ENCODE results near the gene TRIM33.

TRIM33 gene

DNA sequence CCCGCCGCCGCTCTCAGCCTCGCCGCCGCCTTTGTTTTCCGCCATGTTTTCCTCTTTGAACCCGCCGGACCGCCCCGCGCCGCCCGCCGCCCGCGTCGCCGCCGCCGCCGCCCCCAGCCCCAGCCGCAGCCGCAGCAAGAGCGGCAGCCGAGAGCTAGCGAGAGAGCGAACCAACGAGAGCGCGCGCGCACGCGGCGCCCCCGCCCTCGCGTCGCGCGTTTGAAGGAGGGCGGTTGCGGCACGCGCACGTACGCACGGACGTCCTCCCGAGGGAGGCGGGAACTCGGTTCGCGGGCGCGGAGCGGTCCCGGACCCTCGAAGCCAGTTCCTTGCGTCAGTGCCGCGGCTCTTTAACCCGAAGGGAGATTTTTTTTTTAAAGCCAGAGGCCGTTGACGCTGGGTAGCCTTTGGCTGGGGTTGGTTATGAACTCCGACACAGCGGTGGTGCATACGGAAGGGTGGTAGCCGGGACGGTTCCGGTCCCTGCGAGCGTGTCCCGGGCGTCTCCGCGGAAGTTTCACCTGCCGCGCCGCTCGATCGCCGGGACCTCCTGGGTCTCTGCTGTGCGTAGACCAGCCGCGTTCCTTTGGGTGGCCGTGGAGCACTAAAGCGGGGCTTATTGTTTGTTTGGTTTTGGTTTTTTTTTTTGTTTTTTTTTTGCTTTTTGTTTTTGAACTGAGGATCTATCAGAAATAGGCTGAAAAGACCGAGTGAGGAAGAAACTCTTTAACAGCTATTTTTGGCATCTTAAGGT lies at the start of gene TRIM33:
Gene TRIM33 (minus strand): TSS at position 172 of the 754 bp plus-strand sequence. CDS start 127 bp downstream, at position 45.
- peak in 55 of 56 donors; percentile 41 to 94 (median 84) for DNase-seq

DNA sequence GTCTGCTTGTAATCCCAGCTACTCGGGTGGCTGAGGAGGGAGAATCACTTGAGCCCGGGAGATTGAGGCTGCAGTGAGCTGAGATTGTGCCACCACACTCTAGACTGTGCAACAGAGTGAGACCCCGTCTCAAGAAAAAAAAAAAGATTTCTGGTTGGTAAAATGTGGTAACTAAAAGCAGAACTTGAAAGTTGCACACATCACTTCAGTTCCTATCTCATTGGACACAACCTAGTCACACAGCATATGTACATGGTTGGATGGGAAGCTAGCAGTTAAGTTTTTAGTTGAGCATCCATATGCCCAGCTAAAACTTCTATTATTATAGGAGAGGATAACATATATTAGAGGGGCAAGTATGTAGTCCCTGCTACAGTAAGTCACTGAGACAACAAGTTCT lies 48.4 kb upstream of the TRIM33 start:
- DNase-seq: no peak

DNA sequence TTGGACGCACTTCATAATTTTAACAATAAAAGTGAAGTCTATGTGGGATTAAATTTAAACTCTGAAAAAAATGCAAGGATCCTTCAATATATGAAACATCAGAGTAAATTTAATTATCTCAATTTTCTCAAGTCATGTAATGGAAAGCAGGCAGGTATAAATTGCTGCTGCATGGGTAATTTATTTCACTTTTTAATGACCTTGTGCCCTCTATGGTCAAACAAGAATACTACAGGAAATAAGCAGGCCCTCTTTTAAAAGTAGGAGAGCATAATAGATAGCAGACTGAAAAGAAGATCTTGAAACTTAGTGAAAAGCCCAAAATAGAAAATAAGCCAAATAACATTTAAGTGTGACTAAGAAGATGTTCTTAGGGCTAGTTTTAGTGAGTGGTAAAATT lies 47.5 kb upstream of the TRIM33 start:
- no peak for DNase-seq

DNA sequence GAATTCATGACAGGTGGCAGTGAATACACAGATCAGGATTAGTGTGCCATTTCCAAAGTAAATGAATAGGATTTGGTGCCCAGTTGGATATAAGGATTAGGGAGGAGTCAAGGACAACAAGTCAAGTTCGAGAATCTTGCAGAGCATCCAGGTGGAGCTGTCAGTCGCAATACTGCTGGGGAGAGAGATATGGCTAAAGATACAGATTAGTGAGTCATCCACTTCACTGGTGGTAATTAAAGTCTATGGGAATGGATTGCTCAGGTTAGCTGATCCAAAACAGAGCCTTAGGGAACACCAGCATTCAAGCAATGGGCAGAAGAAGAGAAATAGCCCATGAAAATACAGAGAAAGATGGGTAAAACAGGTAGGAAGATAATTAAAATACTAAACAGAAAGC lies 43.6 kb upstream of the TRIM33 start:
- no peak for DNase-seq

DNA sequence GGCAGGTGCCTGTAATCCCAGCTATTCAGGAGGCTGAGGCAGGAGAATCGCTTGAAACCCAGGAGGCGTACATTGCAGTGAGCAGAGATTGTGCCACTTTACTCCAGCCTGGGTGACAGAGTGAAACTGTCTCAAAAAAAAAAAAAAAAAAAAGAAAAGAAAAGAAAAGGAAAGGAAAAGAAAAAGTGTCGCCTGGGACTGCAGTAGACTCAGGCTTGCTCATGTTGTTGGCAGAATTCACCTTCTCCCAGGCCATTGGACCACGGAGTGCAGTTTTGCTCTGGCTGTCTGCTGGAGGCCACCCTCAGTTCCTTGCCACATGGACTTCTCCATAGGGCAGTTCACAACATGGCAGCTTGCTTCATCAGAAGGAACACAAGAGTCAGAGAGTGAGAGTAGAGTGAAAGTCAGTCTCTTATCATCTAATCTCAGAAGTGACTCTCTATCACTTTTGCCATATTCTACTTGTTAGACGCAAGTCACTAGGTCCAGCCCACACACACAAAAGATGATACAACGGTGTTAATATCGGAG lies 41.2 kb upstream of the TRIM33 start:
- no peak for DNase-seq

DNA sequence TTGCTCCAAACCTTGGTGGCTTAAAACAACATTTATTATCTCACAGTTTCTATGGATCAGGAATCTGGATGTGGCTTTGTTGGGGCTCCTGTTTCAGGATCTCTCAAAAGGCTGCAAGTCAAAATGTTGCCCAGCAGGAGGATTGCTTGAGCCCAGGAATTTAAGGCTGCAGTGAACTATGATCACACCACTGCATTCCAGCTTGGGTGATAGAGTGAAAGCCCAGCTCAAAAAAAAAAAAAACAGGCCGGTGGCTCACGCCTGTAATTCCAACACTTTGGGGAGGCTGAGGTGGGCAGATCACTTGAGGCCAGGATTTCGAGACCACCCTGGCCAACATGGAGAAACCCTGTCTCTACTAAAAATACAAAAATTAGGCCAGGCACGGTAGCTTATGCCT lies 40.4 kb upstream of the TRIM33 start:
- DNase-seq: no peak

DNA sequence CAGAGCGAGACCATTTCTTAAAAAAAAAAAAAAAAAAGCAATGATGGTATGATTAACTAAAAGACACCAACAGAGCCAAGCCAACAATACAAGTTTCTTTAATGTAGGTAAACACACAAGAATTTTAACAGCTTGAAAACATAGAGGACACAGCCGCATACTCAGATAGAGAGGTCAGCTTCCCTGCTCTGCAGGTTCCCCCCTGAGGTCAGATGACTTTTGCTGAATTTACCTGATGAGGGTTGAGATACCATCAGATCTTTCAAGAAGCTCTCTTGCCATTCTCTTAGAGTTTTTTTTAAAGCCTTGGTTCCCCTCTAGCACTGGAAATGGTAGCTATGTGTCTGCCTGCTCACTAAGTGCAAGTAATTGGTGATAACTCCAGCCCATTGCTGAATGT lies 39.3 kb upstream of the TRIM33 start:
- DNase-seq: no peak

DNA sequence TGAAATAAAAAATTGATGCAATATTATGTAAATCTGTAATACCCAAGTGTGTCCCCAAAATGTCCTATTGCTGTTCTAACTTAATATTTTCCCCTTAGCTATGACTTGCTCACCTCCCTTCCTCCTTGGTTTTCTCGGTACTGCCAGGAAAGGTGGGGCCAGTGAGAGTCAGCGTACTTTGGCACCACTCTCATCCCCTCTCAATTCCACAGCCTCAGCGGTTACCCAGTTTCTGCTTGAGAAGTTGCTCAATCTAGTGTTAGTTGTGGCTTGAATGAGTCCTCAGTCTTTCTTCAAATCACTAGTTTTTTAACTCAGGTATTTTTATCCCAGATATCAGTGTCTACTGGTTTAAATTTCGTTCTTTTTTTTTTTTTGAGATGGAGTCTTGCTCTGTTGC lies 38.1 kb upstream of the TRIM33 start:
- DNase-seq: no peak

DNA sequence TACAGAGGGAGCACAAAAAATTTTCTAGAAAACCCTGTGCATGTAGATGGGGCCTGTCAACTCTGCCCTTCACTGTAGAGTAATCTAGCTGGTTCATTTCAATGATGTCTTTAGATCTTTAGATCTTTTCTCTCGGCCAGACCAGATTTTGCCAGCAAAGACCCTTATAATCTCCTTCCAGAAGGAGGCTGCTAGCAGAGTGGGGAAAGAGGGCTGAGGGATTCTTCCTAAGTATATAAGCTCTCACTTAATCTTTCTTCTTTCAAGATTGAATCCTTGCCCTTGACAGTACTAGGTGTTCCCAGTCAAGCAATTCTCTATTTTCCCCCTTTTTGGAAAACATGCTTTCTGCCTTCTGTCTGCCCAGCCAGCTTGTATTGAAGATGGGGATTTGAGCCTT lies 36.1 kb upstream of the TRIM33 start:
- DNase-seq: no peak

DNA sequence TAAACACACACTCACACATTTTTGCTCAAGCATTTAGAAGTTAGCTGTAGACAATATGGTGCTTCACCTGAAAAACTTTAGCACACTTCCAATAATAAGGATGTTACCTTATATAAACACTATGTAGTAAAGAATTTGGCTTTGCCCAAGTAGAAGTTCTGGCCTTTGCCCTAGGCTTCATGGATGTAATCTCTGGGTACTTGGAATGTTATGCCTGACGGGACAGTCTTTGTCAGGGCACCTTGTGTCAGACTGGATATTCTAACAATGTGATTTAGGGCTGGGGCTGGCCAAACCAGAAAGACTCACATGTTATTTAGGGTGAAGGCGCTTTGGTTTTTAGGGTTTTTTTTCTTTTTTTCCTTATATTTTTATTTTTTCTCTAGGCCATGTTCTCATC lies 34.8 kb upstream of the TRIM33 start:
- no peak for DNase-seq

DNA sequence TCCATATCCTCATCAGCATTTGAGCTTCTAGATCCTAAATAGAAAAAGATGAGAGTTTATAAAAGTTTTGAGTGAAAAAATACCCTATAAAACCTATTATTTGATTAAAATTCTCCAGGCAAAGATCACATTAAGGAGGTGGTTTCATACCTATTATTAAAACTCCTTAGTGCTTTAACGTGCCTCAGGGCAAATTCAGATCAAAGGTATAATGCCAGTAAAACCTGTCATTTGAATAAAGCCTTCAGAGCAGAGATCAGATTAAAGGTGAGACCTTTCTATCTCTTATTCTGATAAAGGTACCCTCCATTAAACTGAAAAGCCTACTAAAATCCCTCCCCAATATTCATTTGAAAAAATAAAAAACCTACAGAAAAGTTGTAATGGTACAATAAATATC lies 34.3 kb upstream of the TRIM33 start:
- no peak for DNase-seq

DNA sequence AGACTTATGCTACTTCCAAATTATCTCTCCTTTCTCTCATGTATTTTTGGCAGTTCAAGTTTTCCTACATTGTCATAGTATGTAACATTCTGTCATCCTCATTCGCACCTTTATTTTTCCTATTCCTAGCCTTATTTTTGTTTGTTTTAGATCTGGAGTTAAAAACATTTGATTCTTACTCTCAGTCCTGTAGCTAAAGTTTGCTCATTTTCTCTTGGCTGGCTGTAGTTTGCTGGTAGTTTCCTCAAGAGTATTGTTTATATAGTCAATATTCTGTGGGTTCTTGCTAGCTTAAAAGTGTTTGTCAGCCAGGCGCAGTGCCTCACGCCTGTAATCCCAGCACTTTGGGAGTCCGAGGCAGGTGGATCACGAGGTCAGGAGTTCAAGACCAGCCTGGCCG lies 29.8 kb upstream of the TRIM33 start:
- no peak for DNase-seq

DNA sequence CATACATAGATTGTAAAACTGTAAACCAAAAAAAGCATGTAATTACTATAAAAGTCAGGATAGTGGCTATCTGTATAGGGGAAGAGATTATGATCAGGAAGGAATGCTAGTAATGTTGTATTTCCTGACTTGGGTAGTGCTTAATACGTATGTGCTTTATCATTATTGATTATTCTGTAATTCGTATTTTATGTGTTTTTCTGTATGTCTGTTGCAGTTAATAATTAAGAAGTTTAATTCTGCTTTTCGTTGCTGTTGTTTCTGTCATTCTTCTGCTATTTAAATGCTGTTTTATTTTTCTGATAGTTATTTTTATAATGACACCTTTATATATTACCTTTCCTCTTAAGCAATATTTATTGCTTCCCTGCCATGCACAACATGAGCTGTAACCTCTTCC lies 29.3 kb upstream of the TRIM33 start:
- DNase-seq: no peak

DNA sequence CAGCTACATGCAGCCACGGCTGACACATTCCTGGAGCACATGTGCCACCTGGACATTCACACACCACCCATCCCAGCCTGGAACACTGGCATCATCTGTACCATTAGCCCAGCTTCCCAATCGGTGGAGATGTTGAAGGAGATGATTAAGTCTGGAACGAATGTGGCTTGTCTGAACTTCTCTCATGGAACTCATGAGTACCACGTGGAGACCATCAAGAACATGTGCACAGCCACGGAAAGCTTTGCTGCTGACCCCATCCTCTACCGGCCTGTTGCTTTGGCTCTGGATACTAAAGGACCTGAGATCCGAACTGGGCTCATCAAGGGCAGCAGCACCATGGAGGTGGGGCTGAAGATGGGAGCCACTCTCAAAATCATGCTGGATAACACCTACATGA lies 25.0 kb upstream of the TRIM33 start:
- DNase-seq: no peak

DNA sequence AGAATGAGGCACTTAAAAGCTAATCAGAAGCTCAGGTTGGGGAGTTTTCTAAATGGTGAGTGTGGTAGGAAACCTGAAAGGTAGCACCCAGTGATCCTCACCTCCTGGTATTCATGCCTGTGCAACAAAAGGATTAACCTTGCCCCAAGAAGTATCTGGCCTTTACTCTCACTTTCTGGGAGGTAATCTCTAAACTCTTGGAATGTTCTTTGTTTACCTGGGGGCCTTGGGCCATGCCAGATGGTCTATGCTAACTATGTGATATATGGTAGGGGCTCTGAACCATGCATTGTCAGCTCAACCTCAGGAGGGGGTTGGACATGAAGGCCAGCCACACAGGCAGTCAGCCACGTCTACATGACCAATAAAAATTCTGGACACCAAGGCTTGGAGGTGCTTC lies 24.4 kb upstream of the TRIM33 start:
- no peak for DNase-seq

DNA sequence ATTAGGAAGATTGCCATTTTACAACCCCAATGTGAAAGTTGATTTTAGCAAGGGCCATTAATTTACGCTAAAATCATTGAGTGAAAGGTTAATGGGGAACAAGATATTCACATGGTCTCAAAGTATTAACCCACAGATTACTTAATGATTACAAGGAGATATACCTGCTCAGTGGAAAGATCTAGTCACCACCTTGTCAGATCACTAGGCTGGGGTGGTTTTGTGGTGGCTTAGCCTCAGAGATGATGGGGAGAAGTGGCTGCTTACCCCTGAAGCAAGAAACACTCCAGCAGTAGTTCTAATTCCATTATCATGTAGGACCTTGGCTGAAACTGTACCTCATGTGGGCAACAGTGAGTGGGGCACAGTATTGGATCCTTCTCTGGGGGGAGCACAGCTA lies 20.1 kb upstream of the TRIM33 start:
- DNase-seq: no peak

DNA sequence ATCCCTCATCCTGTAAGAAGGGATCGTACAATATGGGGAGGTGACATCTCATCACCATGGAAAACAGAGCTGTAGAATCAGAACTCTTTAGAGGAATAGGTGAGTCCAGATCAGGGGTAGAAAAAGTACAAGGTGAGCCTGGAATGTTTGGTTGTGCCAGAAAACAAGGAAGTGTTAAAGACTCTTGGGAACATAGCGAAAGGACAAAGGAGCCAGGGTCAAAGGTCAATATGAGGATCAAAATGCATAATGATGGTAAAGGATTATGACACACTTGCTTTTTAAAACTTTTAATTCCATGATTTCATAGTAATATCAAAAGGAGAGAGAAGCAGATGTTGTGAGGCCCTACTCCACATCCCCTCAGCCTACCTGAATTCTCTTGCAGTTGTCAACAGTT lies 19.2 kb upstream of the TRIM33 start:
- no peak for DNase-seq

DNA sequence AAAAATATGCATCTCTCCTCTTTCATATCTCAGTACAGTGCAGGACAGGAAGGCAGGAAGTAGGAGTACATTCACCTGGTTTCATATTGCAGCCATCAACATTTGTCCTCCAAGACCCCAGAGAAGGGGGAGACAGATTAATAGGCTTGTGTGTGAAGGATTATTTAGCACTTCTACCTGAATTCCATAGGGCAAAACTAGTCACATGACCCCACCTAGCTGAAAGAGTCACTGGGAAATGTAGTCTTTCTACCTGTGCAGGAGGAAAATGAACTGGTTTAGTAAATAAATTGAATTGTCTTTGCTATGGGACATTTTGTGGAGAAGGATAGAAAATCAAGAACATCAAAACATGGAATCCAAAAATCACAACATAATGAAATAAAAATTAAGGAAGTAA lies 13.9 kb upstream of the TRIM33 start:
- DNase-seq: no peak

DNA sequence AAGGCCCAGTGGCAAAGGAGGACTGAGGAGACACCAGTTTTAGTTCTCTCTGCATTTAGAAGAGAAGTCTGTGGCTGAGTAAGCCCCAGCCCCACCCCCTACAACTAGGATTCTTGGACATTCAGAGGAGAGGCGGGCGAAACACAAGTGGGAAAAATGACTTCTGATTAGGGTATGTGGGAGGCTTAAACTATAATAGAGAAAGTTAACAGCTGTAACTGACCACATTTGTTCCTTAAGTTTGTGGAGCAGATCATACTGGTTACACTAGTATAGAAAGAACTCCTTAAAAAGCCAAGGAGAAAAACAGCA lies 11.2 kb upstream of the TRIM33 start:
- DNase-seq: no peak

DNA sequence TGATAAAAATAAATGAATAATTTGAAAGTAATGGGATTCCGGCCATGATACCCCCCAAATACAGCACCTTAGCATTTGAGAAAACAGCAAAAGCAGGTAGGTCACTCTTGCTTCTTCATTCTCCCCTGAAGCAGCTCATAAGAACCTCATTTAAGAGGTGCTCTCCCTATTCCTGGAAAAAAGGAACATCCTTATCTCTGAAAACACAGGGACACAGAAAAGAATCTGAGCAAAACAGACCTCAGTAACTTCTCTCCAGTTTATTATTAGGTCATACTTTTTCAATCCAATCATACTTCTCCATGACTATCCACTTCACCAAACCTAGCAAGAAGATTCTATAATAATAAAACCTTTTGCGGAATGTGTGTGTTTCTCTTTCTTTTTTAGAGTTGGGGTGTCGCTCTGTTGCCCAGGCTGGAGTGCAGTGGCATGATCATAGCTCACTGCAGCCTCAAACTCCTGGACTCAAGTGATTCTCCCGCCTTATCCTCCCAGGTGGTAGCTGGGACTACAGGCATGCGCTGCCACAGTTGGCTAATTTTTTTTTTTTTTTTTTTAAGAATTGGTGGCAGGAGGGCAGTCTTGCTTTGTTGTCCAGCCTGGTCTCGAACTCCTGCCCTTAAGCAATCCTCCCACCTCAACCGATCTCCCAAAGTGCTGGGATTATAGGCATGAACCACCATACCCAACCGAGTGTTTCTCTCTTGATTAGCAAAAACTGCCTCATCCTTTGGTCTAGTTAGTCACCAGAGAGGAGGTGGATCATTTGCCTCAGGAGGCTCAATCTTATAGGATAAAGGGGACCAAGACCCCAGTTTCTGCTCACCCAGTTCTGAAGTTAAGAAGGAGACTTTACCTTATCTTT lies 10.6 kb upstream of the TRIM33 start:
- DNase-seq: no peak

DNA sequence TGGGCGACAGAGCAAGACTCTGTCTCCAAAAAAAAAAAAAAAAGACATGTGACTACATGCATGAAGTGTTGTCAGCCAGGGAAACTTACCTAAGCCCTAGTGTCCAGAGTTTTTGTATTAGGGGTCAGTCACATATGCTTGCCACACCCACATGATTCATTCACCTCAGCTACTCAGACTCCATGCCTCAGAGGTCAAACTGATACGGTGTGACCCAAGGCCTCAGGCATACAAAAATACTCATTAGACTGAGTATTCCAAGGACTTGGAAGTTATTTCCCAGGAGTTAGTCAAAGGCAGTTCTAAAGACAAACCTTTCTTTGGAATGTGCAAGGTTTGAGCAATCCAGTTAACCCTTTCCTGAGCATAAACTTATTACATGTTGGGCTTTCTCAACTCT lies 6.3 kb upstream of the TRIM33 start:
- no peak for DNase-seq

DNA sequence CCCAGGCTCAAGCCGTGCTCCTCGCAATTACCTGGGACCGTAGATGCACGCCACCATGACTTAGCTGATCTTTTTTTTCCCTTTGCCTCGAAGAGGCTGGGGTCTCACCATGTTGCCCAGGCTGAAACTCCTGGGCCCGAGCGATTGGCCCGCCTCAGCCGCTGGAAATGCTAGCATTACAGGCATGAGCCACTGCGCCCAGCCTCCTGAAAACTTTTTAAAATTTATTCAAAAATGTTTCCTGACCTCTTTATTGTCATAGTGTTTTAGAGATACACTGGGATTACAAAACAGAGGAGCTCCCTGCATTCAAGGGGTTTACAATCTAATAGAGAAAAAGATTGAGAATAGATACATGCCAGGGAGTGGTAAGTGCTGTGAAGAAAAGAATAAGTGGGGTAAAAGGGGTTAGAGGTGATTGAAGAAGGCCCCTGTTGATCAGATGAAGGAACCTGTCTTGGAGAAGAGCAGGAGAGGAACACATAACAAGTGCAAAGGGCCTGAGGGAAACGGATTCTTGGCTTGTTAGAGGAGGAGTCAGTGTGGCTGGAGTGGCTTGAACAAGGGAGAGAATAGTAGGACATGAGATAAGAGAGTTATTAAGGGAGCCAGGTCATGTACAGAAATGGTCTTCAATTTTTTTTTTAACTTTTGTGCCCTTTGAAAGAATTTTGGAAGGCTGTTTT lies 1.7 kb upstream of the TRIM33 start:
- no peak for DNase-seq

All from nucleus accumbens (tissue), 56 donors.